HG03575 (cell line): Measurements from ENCODE around the gene MZB1.
"Not testable (repeated sequence)": the region's sequence is repeated elsewhere in the genome, so short reads cannot be mapped to it uniquely, and the experiment has no call there.

Experiments used
- ATAC-seq: cut with Tn5 transposase; IDR thresholded peaks from one replicate; pipeline ENCODE4 v1.9.1; 2021; ENCODE audit not compliant: unreplicated experiment, insufficient number of reproducible peaks, low FRiP score; ENCODE audit errors: extremely low read depth

The MZB1 gene

DNA sequence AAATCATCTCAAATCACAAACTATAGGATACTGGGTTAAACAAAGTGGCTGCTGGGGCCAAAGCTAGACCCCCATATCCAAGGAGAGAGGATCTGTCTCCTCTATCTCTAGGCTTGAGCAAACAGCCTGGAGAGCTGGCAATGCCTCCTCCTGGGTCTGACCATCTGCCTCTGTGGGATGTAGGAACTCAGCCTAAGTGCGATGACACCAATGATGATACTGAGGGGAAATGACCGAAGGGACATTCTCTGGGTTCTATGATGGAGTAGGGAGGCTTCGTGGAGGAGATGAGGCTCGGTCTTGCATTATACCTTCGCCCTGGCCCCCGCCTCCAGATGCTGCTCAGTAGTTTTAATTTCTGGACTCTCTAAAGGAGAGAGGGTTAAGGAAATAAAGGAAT lies 23.4 kb upstream of the MZB1 start:
- ATAC-seq, result no peak

DNA sequence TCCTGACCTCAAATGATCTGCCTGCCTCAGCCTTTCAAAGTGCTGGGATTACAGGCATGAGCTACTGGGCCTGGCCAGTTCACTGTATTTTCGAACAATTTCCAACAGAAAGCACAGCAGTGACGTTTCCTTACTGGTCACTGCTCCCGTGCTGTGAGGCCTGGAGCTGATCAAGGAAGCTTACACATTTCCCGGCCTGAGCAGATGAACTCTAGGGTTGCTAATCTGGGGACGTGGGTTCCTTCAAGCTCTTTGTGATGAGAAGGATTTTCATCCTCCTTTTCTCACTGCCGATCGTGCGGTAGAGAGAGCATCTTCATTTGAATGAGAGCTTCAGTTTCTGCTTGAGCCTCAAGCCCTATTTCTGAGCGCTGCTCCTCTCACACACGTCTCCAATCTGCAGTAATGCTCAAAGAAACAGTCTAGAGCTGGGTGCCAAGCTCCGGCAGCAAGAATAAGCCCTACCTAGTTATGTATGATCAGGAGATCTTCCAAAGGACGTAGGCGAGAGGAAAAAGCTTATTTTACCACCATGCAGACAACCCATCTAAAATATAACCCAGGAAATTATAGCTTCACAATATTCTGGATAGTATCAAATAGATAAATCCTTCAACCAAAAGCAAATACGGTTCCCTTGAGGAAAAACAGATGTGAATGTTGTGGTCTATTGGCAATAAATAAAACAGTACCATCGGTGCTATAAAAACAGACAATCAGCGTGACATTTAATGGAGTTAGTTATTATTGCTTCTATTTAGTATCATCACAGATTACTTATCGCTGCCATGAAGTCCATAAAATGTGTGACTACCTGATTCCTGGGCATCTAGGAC lies 21.5 kb upstream of the MZB1 start:
- ATAC-seq, result no peak

DNA sequence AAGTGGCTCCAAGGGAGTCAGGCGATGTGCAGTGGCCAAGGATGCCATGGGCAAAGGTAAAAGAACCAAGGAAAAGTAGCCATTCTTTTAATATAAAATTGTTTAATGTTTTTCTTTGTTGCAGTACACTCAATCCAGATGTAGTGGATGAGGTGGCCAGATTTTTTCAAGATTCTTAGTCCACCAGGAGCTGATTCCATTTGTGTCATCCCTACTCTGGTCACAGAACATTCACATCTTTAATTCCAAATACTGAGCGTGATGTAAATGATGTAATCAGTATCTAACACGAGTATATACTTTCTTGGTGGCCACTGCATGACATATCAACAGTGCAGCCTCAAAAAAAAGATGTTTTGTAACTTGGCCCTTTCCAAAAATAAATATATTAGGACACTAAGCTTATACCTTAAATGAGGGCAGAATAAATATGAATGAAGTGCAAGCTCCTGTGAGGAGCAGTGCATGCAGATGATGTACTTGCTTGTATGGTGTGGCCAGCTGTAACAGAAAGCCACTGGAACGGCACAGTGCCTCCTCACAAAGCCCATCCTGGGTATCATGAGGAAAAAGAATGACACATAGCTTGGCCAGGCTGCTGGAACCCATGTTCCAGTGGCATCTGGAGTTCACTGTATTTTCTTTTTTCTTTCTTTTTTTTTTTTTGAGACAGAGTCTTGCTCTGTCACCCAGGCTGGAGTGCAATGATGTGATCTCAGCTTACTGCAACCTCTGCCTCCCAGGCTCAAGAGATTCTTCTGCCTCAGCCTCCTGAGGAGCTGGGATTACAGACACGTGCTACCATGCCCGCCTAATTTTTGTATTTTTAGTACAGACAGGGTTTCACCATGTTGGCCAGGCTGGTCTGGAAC lies 20.6 kb upstream of the MZB1 start:
- no peak for ATAC-seq

DNA sequence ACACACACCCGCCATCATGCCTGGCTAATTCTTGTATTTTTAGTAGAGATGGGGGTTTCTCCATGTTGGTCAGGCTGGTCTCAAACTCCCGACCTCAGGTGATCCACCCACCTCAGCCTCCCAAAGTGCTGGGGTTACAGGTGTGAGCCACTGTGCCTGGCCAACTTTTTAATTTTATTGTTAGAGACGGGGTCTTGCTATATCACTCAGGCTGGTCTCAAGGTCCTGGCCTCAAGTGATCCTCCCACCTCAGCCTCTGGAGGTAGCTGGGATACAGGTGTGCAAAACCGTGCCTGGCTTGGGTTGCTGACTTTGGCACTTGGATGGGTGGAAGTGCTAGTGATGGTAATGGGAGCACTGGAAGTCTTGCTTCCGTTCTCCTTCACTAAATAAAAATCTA lies 19.4 kb upstream of the MZB1 start:
- not testable (repeated sequence) for ATAC-seq

DNA sequence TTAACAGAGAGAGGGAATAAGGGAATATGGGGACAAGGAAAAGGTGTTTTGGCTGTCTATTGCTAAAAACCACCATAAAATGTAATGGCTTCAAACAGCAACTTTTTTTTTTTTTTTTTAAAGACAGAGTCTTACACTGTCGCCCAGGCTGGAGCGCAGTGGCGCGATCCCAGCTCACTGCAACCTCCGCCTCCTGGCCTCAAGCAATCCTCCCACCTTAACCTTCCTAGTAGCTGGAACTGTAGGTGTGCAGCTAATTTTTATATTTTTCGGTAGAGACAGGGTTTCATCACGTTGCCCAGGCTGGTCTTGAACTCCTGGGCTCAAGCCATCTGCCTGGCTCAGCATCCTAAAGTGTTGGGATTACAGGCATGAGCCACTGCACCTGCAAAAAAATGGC lies 18.5 kb upstream of the MZB1 start:
- no peak for ATAC-seq

DNA sequence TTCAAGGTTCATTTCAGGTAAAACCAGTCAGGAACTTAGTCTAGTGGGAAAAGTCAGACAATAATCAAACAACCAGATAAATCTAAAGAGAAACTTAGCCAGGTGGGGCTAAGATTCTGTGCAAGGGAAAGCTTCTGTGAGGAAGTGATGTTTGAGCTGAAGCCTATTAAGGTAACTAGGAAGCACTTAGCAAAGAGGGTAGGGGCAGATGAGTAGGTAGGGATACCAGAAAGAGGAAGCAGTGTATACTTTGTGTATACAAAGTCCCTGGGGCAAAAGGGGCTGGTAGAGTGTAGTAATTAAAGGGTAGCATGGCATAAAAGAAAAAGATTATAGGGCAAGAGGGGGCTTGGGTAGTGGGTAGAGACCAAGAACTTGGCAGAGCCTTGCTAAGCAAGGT lies 17.8 kb upstream of the MZB1 start:
- no peak for ATAC-seq

DNA sequence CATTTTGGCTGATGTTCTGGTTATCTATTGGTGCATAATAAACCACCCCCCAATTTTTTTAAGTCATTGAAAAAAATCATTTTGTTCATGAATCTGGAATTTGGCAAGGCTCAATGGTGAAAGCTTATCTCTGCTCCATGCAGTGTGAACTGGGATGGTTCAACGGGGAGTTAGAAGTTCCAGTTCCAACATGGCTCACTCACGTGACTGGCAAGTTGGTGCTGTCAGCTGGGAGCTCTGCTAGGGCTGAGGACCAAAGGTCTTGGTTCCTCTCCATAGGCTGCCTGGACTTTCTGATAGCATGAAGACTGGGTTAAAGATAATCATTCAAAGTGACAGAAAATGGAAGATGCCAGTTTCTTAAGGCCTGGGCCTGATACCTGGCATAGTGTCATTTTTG lies 17.2 kb upstream of the MZB1 start:
- ATAC-seq, result no peak

DNA sequence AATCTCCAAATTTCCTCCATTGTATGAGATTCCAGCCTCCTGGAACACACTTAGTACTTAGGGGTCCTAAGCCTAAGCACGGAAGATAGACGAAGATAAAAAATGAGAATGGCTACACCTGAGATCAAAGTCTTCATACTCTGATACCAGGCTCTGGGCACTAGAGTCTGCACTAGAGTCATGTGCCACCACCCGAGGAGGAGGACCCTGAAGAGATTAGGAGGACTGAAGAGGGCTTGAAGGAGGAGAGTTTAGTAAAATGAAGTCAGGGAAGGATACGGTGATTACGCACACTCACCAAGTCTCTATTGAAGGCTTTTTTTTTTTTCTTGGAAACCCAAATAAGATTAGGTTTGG lies 14.7 kb upstream of the MZB1 start:
- no peak for ATAC-seq

DNA sequence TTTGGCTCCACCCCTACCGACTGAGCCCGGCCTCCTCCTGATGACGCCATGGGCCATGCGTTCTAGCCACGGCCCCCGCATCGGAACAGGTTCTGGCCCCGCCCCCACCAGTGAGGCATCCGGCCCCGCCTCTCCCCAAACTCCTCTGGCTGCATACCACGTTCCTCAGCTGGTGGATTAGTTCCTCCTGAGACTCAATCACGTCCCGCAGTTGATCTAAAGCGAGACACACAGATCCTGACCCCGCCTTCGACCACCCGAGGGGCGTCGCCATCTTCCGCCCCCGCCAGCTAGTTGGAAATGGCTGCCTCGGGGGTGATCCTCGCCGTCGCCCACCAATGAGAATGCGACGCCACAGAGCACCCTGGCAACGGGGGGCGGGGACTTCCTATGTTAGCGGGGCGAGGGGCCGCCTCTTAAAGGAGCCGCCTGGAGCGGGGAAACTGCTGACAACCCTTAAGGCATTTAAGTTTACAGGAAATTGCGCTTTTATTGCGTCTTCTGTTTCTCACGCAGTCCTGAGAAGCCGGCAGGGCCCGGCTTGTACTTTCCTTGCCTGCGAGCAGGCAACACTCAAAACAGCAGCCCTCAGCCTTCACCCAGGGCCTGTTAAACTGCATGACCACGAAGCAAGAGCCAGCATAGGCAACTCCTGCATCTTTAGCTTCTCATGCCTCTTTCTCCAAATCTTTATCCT lies 14.2 kb upstream of the MZB1 start, which contains the start of gene SPATA24:
Gene SPATA24 (minus strand): TSS at position 303 of the 697 bp plus-strand sequence. CDS start 29 bp downstream, at position 274.
- ATAC-seq, result peak; percentile 67

DNA sequence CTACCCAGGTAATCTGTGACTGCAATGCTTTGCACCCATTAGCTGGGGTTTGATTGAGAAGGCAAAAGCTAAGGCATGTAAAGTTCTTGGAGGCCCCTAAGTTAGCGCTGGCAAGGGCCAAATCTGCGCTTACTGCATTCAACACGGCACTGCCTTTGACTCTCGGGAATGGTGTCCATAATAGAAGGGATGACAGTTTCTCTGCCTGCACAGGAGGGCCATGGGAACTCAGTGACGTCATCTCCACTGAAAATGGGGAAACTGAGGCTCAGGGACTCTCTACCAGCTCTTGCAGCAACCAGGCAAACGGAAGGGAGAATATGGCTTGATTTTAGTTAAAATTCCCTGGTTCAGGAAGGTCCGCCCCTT lies 13.7 kb upstream of the MZB1 start:
- ATAC-seq, result no peak

DNA sequence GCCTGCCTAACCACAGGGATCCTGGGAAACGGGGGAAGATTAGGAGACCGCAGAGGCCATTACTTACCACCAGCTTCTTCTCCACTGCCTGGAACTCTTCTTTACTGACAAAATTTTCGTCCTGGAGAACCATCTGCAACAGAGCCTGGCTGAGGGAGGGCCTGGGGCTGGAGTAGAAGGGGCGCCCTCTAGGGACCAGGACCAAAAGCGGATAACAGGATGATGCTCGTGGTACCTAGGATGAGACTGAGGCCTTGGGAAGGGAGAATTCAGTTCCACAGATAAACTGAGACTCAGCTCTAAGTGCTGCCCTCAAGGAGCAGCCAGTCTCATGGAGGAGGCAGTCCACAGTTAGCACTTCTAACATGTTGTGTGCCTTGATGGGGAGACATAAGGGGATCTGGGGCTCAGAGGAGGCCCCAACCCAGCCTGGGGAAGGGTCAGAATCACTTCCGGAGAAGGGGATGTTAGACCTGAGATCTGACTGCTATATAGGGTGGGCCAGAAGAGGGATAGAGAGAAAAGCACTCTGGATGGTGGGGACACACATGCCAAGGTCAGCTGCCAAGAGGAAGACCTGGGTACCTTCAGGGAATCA lies 12.9 kb upstream of the MZB1 start:
- no peak for ATAC-seq

DNA sequence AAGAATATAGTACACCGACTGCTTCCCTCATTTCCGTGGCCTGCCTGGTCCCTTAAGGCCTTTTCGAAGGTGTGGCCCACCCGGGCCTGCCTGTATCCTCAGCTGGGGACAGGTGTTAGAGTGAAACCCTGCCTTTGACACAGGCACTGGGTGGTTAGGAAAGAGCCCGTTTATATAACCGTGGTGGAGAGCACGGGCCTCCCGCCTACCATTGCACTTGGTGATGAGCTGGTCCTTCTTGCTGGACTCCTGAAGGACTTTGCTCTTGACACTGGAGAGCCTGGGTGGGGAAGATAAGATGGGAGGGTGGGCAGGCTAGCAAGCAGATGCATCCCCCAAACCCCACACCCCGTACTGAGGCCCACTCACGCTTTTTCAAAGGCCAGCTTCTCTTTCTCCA lies 11.8 kb upstream of the MZB1 start:
- no peak for ATAC-seq

DNA sequence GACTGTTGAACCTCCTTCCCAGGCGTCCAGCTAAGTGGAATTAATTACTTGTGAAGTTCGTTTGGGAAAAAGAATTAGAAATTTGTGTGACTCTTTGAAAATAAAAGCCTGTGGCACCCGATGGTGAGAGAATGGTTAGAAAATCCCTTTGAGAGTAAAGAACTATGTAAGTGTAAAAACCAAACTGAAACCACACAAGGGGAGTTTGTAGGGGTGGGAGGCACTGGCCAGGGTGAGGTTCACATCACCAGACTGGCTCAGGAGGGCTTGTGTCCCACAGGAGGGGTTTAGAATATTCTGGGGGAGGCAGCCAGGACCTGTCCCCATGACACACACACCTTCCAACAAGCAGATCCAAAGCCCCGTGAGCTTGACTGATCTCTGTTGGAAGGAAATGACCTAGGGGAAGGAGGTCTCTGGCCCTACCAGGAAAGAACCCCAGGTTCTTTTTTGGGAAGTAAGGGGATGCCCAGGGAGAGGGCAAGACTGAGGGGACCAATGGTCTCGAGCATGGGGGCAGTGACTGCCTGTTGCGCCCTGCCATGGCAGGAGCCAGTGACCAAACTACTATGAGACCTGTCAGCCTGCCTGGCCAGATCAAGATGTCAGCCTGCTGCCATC lies 9.9 kb upstream of the MZB1 start:
- no peak for ATAC-seq

DNA sequence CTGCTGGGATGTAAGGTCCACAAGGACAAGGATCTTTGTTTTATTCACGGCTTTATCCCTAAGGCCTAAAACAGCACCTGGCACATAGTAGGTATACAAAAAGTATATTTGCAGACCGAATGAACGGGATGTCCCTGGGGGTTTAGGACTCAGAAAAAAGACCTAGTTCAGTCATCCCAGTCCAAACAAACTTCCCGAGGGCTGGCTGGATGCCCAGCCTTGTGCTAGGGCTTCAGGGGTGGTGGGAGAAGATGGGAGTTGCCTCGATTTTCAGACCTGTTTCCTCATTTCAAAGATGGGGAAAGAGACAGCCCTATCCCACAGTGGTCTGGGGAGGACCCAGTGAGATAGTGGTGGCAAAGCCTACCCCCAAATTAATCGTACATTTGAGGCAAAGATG lies 8.2 kb upstream of the MZB1 start:
- no peak for ATAC-seq

DNA sequence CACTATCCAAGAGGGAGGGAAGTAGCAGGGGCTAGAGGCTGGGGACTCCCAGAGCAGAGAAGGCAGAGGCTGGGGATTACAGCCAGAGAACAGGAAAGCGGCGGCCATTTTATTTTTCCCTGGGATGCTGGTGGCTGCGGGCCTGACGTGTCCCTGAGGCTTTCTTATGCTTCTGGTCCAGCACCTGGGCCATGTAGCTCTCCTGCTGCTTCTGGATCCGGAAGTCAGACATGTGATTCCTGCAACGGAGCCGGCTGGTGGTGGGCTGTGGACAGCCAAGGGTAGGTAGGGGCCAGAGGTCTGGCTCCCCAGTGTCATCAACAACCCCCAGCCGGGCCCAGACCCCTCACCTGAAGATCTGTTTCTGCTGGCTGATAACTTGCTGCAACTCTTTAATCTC lies 7.0 kb upstream of the MZB1 start:
- no peak for ATAC-seq

DNA sequence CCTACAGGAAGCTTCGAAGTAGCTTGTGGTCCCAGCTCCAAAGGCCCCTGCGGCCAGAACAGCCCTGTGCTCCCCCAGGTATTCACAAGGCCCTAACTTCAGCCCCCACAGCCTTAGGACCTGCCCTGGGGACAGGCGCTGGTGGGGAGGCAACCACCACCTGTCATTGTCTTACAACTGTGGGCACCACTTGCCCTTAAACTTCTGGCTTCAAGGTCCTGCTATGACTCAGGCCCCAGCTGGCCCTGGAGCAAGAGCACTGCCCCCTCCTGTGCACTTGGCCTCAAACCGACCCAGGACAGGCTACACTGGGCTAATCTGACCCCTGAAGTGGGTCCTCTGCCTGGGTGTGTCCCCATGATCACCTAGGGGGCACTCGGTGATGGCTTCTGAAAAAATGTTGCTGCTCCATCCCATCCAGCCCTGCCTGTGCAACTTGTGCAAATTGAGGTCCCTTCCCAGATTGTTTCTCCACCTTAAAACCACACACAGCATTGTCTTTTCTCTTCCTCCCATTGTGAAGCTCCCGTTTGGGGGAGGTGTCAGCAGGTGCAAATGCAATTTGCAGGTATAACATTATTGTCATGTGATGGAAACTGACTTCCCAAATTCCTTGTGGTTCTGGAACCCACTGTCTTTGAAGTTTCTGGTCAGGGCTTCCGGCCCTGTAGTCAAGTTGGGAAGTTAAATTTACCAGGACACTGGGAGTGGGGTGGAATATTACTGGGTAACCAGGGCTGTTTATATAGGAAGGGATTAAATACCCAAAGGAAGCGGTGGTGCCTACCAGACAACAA lies 6.3 kb upstream of the MZB1 start:
- no peak for ATAC-seq

DNA sequence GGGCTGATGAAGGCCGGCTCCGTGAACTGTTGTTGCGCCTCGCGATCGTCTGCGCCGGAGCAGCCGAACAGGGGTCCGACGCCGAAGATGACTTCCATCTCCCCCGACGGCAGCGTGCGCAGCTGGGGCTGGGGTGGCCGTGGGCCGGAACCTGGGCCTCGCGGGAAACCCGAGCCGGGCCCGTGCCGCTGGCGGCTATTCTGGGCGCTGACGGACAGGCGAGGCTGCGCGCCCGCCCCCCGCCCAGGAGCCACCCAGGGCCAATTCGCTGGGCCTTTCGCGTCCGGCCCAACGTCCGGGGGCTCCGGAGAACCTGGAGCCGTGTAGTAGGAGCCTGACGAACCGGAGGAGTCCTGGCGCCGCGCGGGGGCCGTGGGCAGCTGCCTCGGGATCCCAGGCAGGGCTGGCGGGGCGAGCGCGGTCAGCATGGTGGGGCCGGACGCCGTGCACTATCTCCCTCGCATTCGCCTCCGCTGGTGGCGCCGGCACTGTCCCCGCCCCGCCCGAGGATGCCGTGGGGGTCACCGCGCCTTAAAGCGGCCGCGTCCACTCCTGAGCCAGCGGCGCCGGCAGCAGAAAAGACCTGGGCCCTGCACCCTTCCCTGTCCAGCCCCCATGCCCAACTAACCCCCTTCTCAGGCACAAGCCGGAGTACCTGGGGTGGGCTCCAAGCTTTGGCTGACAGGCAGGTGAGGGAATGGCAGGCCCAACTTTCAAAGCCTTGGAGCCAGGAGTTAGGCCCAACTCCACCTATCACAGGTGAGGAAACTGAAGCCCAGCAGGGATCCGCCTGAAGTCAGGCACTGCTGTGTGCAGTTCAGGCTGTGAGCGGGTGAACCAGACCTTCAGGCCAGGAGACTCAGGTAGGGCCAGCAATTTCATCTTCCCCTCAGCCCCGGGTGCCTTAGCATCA lies 5.2 kb upstream of the MZB1 start, which contains the start of gene PROB1:
Gene PROB1 (minus strand): TSS at position 451 of the 913 bp plus-strand sequence. CDS start 23 bp downstream, at position 428.
- no peak for ATAC-seq
